Lower leg skin (tissue), 3 donors: ENCODE measurements around the gene OGFR.

Source experiments
- POLR2A ChIP-seq, 2 donors: fragments of 450-650 bp; IDR thresholded peaks; one replicate each; pipeline ENCODE4 v1.6.1; 2016 to 2017; ENCODE audit warnings: antibody characterized with exemption in 2 of 2, mild to moderate bottlenecking in 1 of 2, moderate library complexity in 1 of 2
- TF ChIP-seq, protein P1 (sequence below), 3 donors: fragments of 450-650 bp; IDR thresholded peaks; one replicate each; pipeline ENCODE4 v1.5.1; 2016; ENCODE audit warnings: antibody characterized with exemption in 3 of 3, mild to moderate bottlenecking in 3 of 3, moderate library complexity in 2 of 3

DNA sequence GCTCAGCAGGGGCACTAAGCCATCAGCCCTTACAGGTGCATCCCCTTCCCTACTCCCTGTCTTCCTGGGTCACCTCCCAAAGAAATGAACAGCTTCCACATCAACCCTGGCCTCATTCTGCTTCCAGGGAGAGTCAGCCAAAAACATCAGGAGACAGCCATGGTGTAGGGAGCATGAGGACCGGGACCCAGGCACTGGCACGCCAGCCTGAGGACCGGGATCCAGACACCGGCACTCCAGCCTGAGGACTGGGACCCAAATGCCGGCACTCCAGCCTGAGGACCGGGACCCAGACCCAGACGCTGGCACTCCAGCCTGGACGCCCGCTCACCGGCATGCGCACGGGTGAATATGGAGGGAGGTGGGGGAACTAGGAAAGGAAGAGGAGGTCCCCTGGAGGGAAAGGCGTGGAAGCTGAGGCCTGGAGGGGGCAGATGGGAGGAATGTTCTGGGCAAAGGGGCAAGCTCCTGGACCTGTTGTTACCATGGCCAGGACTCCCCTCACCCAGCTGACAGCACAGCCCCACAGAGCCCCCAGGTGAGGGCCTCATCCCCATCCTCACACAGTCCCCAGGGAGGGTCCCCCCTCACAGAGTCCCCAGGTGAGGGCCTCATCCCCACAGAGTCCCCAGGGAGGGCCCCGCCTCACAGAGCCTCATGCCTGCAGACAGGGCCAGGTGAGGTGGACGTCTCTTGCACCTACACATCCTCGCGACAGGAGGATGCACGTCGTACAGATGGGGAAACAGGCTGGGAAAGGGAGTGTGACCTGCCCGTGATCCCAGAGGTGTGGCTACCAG is 34.3 kb upstream of the OGFR start:
- TF ChIP-seq, protein P1, sequence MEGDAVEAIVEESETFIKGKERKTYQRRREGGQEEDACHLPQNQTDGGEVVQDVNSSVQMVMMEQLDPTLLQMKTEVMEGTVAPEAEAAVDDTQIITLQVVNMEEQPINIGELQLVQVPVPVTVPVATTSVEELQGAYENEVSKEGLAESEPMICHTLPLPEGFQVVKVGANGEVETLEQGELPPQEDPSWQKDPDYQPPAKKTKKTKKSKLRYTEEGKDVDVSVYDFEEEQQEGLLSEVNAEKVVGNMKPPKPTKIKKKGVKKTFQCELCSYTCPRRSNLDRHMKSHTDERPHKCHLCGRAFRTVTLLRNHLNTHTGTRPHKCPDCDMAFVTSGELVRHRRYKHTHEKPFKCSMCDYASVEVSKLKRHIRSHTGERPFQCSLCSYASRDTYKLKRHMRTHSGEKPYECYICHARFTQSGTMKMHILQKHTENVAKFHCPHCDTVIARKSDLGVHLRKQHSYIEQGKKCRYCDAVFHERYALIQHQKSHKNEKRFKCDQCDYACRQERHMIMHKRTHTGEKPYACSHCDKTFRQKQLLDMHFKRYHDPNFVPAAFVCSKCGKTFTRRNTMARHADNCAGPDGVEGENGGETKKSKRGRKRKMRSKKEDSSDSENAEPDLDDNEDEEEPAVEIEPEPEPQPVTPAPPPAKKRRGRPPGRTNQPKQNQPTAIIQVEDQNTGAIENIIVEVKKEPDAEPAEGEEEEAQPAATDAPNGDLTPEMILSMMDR (IDR thresholded peaks at IDR 0.05): no peak
- no peak for TF ChIP-seq POLR2A (IDR thresholded peaks at IDR 0.05)
